Measurements from ENCODE around the gene ATG12.

ATG12 gene

DNA sequence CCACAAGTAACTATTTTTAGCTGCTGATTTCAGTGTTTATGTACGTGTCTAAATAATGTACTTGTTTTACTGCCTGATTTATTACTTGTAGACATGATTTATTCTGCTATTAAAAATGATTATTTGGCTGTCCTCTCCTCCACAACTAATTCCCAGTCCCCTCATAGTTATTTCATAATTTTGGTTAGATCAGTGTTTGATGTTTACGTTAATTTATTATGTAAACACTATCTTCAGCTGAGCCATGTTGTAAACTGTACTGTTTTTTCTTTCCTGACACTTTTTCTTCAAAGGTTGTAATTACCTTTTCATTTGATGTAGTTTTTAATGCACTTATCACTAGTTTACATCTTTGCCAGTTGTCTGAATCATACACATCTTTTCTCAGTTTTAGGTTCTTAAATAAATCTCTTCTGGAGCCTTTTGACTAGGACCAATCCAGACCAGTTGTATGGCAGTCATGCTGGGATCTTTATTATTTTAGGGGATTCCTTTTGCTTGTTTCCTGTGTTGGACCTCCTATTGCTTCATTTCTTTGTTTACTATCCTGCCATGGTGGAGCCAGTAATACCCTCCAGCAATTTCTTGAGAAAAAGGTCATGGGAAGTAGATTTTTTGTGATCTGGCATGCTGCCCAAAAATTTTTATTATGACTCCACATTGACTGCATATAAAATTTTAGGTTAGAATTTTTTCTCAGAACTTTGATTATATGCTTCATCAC, 16.4 kb upstream of the ATG12 start:
- Histone ChIP-seq H3K4me2 (ENCODE audit: low read depth, low read length, poor library complexity, severe bottlenecking) (no peak overlapping the region), H3K79me2 (ENCODE audit: insufficient read depth, low read length) (peaks cover 63% of the 10 kb centered on the region), H3K9me3 (ENCODE audit: insufficient read depth, low read depth, low read length) (no peaks in the 10 kb centered on the region), H2AFZ (ENCODE audit: low read length) (no peak overlapping the region), H3K36me3 (ENCODE audit: insufficient read depth, low read length) (no peaks in the 10 kb centered on the region), H3K9ac (ENCODE audit: low read depth, low read length, poor library complexity, severe bottlenecking) (no peak overlapping the region), H3F3A (ENCODE audit: low read depth) (no peaks in the 10 kb centered on the region), H3K9me2 (replicated peaks; ENCODE audit: low read depth, low read length) (no peaks in the 10 kb centered on the region), H3K4me1 (ENCODE audit: insufficient read depth, low read length, poor library complexity, severe bottlenecking) (peaks cover 6% of the 10 kb centered on the region), H3K4me3 (ENCODE audit: low read length, poor library complexity, severe bottlenecking) (no peak overlapping the region), H4K20me1 (ENCODE audit: insufficient read depth, low read length, poor library complexity, severe bottlenecking) (no peaks in the 10 kb centered on the region), H3K27me3 (ENCODE audit: insufficient read depth, low read length, poor library complexity, severe bottlenecking) (no peaks in the 10 kb centered on the region)
- TF ChIP-seq, protein P1, sequence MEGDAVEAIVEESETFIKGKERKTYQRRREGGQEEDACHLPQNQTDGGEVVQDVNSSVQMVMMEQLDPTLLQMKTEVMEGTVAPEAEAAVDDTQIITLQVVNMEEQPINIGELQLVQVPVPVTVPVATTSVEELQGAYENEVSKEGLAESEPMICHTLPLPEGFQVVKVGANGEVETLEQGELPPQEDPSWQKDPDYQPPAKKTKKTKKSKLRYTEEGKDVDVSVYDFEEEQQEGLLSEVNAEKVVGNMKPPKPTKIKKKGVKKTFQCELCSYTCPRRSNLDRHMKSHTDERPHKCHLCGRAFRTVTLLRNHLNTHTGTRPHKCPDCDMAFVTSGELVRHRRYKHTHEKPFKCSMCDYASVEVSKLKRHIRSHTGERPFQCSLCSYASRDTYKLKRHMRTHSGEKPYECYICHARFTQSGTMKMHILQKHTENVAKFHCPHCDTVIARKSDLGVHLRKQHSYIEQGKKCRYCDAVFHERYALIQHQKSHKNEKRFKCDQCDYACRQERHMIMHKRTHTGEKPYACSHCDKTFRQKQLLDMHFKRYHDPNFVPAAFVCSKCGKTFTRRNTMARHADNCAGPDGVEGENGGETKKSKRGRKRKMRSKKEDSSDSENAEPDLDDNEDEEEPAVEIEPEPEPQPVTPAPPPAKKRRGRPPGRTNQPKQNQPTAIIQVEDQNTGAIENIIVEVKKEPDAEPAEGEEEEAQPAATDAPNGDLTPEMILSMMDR (conservative IDR thresholded peaks at IDR 0.05; ENCODE audit: low read length) = no peak
- no peak for TF ChIP-seq EZH2phosphoT487 (IDR thresholded peaks at IDR 0.05; ENCODE audit: borderline replicate concordance)

DNA sequence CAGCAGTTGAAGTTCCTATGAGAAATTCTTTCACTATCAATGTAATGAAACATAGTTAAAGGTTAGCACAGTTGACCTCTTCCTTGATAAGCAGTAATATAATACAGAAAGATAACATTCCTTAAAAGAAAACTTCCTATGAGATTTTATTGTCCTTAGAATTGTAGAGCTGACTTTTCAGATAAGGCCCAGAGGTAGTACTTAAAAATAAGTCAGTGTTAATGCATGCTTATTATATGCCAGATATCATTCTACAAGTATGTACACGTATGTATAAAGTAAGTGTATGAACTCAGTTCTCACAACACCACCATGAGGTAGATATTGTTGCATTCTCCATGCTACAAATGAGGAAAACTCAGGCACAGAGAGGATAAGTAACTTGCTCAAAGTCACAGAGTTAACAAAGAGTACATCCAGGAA, 15.7 kb upstream of the ATG12 start:
- H3K9me3 ChIP-seq (ENCODE audit: insufficient read depth, low read depth, low read length) = no peaks in the 10 kb centered on the region
- no peak overlapping the region for H3K9ac ChIP-seq (ENCODE audit: low read depth, low read length, poor library complexity, severe bottlenecking)
- H3K4me3 ChIP-seq (ENCODE audit: low read length, poor library complexity, severe bottlenecking) = no peak overlapping the region
- peaks cover 6% of the 10 kb centered on the region for H3K4me1 ChIP-seq (ENCODE audit: insufficient read depth, low read length, poor library complexity, severe bottlenecking)
- H3F3A ChIP-seq (ENCODE audit: low read depth) = no peaks in the 10 kb centered on the region
- H3K27me3 ChIP-seq (ENCODE audit: insufficient read depth, low read length, poor library complexity, severe bottlenecking) = no peaks in the 10 kb centered on the region
- H3K4me2 ChIP-seq (ENCODE audit: low read depth, low read length, poor library complexity, severe bottlenecking) = no peak overlapping the region
- peaks cover 58% of the 10 kb centered on the region for H3K79me2 ChIP-seq (ENCODE audit: insufficient read depth, low read length)
- H2AFZ ChIP-seq (ENCODE audit: low read length) = no peak overlapping the region
- TF ChIP-seq, protein P1 (conservative IDR thresholded peaks at IDR 0.05; ENCODE audit: low read length) = no peak
- no peak for TF ChIP-seq EZH2phosphoT487 (IDR thresholded peaks at IDR 0.05; ENCODE audit: borderline replicate concordance)
- no peaks in the 10 kb centered on the region for H3K9me2 ChIP-seq (replicated peaks; ENCODE audit: low read depth, low read length)
- H3K36me3 ChIP-seq (ENCODE audit: insufficient read depth, low read length) = no peaks in the 10 kb centered on the region
- peaks cover under 1% of the 10 kb centered on the region for H4K20me1 ChIP-seq (ENCODE audit: insufficient read depth, low read length, poor library complexity, severe bottlenecking)

DNA sequence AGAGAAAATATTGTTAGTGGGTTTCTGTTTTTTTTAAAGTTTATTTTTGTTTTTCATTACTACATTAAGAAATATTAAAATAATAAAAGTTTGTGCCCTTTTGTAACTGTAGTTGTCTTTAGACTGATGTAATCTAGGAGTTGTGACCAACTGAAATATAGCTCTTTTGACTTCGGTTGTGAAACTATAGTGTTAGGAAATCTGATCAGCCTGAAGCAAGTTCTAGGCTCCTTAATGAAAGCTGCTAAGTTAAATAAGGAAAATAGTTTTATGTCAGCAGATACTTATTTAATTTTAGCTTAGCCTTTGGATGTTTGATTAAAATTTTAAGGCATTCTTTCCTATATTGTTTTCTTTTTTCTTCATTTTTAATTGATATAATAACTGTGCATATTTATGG, 14.6 kb upstream of the ATG12 start:
- H3F3A ChIP-seq (ENCODE audit: low read depth) = no peaks in the 10 kb centered on the region
- H3K4me3 ChIP-seq (ENCODE audit: low read length, poor library complexity, severe bottlenecking) = no peak overlapping the region
- peaks cover 6% of the 10 kb centered on the region for H3K4me1 ChIP-seq (ENCODE audit: insufficient read depth, low read length, poor library complexity, severe bottlenecking)
- H3K27me3 ChIP-seq (ENCODE audit: insufficient read depth, low read length, poor library complexity, severe bottlenecking) = no peaks in the 10 kb centered on the region
- H3K9me2 ChIP-seq (replicated peaks; ENCODE audit: low read depth, low read length) = no peaks in the 10 kb centered on the region
- H3K4me2 ChIP-seq (ENCODE audit: low read depth, low read length, poor library complexity, severe bottlenecking) = no peak overlapping the region
- peaks cover 57% of the 10 kb centered on the region for H3K79me2 ChIP-seq (ENCODE audit: insufficient read depth, low read length)
- no peak overlapping the region for H3K9ac ChIP-seq (ENCODE audit: low read depth, low read length, poor library complexity, severe bottlenecking)
- peaks cover 6% of the 10 kb centered on the region for H4K20me1 ChIP-seq (ENCODE audit: insufficient read depth, low read length, poor library complexity, severe bottlenecking)
- H2AFZ ChIP-seq (ENCODE audit: low read length) = no peak overlapping the region
- H3K9me3 ChIP-seq (ENCODE audit: insufficient read depth, low read depth, low read length) = no peaks in the 10 kb centered on the region
- TF ChIP-seq, protein P1 (conservative IDR thresholded peaks at IDR 0.05; ENCODE audit: low read length) = no peak
- no peak for TF ChIP-seq EZH2phosphoT487 (IDR thresholded peaks at IDR 0.05; ENCODE audit: borderline replicate concordance)
- H3K36me3 ChIP-seq (ENCODE audit: insufficient read depth, low read length) = no peaks in the 10 kb centered on the region
